Activated CD4-positive, CD25-positive, alpha-beta regulatory T cell (primary cell): ENCODE results near the gene MRPS7.

ENCODE experiments used
- DNase-seq, 4 experiments: peaks; one replicate each; lab custom pipeline; 2025; lab: John Stamatoyannopoulos, UW

The MRPS7 gene

DNA sequence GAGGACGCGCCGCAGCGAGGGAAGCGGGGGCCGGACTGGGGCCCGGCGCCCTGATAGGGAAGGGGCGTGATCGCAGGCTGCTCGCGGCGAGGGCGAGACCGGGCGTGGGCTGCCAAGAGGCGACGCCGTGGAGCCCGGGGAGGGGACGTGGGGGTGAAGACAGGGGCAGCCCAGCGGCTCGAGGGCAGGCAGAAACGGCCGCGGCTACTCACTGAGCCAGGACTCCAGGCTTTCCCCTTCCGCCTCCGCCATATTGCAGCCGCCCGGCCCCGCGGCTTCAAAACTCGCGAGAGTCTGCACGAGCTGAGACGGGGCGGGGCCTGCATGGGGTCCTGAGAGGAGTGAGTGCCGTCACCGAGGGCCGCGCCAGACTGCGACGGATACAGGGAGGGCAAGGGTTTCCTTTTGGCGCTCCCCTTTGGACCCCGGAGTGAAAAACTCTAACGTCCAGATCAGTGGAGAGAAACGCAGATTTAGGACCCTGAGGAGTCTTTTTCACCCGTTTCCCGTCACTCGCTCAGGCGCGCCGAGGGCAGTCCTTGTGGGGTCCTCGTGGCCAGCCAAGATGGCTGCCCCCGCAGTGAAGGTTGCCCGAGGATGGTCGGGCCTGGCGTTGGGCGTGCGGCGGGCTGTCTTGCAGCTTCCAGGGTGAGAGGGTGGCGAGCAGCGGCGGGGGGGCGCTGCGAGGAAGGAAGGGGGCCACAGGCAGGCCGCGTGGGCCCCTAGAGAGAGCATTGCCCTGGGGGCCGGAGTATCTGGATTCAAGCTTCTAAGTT, at the start of gene MRPS7, which contains the start of gene GGA3:
Gene MRPS7 (plus strand): TSS at position 544 of the 776 bp plus-strand sequence. CDS start 22 bp downstream, at position 566.
Gene GGA3 (minus strand): TSS at position 271 of the 776 bp plus-strand sequence. CDS start 19 bp downstream, at position 252.
- DNase-seq, result peak; percentile 92 to 95 (median 94)

DNA sequence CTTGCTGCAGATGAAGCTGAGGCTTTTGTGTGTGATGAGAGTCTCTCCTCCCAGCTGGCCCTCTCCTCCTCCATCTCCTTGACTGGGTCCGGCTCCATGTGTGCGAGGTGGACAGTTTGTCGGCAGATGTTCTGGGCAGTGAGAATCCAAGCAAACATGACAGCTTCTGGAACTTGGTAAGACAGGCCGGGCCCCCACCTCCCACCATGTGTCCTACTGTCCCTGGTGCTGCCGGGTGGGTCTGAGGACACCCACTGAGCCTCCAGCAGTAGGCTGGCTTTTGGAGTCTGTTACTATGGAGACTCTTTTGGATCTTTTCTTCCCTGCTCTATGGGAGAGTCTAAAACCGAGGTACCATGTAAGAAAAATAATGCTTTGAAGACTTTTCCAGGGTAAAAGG, 43.5 kb upstream of the MRPS7 start:
- DNase-seq, result no peak

DNA sequence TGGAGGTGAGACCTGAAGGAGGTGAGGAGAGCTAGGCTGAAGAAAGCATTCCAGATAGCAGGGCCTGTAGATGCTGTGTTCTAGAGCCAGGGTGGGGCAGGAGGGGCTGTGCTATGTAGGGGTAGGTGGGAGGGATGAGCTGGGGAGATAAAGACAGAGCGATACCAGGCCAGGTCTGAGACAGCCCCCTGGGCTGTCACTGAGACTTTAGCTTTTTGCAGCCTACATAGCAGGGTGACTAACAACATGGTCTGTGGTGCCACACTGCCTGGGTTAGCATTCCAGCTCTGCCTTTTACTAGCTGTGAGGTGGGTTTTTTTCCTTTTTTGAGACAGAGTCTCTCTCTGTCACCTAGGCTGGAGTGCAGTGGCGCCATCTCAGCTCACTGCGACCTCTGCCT, 41.9 kb upstream of the MRPS7 start:
- no peak for DNase-seq

DNA sequence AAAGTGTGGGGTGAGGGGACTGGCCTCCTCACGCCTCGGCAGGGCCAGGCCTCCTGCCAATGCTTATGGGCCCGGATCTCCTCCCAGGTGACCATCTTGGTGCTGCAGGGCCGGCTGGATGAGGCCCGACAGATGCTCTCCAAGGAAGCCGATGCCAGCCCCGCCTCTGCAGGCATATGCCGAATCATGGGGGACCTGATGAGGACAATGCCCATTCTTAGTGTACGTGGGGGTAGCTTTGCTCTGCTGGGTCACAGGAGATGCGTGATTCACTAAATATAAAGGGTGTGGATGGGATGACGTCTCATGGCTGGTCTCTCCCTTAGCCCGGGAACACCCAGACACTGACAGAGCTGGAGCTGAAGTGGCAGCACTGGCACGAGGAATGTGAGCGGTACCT, 36.7 kb upstream of the MRPS7 start:
- no peak for DNase-seq

DNA sequence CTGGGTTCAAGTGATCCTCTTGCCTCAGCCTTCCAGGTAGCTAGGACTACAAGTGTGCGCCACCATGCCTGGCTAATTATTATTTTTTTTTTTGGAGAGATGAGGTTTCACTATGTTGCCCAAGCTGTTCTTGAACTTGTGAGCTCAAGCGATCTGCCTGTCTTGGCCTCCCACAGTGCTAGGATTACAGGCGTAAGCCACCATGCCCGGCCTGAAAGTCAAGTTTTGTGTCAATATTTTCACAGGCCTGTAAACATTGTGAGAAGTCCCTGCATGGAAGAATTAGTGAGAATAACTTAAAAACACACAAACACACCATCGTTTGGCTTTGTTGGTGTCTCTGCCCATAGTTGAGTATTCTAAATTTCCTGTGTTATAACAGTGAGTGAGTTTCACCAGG, 34.0 kb upstream of the MRPS7 start:
- DNase-seq, result no peak

DNA sequence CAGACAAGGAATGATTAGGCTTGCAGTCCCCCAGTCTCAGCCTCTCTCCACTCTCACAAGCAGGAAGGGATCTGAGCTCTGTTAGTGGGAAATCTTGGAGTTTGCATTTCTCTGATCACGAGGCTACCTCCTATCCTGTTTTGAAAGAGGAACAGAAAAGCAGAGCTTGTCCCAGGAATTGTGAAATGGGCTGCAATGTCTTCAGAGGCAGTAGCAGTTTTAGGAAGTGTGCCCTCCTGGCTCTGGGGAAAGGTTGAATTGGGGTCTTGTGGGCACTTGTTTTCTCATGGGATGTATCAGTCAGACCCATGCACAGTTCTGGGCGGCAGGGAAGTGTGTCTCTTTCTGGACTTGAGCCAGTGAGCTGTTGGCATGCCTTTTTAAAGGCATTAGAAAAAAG, 33.4 kb upstream of the MRPS7 start:
- DNase-seq, result no peak

DNA sequence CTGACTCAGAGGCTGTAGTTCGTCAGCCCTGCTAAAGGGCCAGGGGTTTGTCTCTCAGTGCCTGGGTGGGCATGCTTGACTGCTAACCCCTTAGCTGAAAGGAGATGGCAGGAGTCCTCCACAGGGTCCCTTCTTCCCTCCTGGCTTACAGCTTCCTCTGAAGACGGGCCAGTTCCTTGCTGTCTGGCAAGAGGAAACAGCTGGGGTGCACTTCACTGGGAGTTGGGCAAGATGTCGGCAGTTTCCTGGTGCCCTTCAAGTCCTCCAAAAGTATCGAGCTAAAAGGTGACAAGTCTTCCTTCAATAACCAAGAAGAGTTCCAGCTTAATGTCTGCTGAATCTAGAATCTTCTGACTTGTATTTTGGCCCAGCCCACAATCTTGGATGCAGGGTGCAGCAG, 32.8 kb upstream of the MRPS7 start:
- DNase-seq, result no peak

DNA sequence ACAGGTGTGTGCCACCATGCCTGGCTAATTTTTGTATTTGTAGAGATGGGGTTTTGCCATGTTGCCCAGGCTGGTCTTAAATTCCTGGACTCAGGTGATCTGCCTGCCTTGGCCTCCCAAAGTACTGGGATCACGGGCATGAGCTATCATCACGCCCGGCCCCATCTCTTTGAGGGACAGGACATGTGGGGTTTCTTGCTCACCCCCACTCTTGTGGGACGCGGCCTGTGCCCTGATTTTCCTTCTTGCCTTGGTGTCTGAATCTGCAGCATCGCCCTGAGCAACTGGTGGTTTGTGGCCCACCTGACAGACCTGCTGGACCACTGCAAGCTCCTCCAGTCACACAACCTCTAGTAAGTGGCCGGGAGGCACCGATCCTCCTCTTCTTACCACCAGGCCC, 30.6 kb upstream of the MRPS7 start:
- DNase-seq, result no peak

DNA sequence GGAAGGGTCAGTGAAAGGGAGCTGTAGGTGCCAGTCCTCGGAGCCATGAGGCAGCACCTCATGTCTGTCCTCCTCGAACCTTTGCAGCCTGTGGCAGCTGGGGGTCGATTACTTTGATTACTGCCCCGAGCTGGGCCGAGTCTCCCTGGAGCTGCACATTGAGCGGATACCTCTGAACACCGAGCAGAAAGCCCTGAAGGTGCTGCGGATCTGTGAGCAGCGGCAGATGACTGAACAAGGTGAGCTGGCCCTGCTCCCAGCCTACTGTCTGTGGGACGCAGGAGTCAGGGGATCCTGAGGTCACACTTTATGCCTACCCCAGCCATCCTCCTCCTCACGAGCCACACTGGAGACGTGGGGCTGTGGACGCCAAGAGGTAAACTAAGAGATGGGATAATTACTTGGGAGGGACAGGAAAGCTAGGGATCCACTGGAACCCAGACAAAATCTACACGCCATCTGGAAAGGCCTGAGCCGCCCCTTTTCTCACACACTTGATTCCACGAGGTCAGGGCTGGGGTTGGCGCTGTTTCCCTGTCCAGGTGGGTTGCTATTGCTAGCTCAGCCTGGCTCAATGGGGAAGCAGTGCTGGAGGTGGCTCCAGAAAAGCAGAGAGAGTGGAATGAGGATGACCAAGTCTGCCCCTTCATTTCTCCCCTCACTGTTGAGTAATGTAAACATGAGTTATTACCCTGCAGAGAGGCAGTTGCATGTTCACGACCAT, 29.8 kb upstream of the MRPS7 start:
- DNase-seq, result no peak

DNA sequence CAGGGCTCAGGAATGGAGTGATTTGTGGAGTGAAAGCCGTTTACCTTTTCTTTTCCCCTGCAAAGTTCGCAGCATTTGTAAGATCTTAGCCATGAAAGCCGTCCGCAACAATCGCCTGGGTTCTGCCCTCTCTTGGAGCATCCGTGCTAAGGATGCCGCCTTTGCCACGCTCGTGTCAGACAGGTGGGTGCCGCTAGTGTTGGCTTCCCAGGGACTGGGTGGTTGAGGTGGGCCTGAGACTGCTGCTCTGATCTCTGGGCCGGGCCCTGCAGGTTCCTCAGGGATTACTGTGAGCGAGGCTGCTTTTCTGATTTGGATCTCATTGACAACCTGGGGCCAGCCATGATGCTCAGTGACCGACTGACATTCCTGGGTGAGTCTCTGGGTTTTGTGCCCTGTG, 28.9 kb upstream of the MRPS7 start:
- no peak for DNase-seq

DNA sequence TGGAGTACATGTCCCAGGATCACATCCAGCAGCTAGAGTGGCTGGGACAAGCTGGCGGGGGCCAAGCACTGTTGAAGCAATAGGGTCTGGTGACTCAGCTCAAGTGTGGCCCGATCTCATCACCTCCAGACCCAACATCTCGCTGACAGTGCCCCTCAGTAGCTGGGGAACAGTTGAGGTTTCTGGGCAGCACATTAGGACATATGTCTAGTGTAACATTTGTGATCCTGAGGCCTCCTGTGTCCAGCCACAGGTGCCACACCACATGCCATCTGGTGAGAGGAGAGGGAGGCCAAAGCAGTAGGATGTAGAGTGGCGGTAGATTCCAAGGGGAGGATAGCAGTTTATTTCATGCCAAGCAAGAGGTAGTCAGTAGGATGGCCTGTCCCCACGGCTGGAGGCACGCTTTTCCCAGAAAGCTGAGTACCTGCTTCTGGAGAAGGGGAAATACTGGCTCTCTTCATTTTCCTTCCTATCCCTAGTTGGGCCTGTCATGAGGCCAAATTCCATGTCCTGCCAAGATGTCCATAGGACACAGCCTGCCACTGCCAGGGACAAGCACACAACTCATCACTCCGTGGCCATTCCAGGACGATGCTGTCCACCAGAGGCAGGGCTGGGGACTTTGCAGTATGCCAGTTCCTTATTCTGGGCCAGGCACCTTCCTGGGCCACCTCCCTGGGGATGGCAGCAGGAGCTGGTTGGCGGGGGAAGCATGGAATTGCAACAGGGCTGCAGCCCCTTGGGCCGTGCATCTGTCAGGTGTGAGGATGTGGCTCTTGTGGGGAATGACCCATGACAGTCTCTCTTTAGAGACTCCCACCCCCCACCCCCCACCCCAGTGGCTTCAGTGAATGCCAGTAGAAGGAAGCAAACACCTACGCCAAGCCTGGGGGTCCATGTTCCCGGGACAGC, 24.3 kb upstream of the MRPS7 start:
- DNase-seq, result no peak

DNA sequence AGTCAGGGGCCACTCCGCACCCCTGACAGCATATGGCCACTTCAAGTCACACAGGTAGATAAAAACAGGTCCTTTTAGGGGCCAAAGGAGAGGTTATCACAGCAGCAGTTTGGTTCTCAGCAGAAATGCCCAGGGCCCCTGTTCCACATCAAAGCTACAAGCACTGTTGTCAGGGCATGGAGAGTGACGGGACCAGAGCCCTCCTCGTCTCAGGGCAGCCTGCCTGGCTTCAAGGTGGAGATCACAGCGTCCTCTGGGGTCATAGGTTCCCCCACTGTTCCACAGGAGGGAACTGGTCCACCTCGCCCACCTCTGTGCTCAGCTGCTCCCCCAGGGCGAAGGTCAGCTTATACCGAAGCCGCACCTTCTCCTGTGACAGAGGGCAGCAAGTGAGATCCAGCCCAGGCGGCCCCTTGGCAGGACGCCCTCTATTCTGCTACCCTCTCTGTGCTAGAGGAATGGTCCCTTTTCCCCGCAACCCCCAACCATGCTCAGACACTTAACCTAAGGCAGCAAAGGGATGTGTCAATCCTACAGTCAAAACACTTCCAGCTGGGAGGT, 23.6 kb upstream of the MRPS7 start:
- no peak for DNase-seq

DNA sequence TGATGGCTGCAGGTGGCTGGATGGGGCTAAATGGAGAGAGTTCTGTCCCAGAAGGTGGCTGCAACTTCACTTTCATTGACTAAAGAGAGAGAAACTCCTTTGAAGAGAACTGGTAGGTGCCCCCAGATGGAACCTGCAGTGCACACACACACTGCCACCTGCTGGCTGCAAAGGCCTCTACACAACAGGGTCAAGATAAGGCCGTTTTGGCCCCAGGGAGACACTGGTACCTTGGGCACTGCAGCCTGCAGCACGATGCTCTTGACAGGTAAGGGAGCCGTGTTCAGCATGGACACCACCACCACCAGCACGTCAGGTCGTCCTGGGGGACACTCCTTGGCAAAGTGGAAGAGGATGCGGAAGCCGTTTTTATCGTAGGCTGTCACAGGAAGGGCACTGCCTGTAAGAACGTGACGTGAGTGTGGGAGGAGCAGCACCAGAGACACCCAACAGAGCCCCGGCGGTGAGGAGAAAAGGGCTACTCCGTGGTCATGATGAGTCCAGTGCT, 22.9 kb upstream of the MRPS7 start:
- DNase-seq, result peak; percentile 19 to 40 (median 36)

DNA sequence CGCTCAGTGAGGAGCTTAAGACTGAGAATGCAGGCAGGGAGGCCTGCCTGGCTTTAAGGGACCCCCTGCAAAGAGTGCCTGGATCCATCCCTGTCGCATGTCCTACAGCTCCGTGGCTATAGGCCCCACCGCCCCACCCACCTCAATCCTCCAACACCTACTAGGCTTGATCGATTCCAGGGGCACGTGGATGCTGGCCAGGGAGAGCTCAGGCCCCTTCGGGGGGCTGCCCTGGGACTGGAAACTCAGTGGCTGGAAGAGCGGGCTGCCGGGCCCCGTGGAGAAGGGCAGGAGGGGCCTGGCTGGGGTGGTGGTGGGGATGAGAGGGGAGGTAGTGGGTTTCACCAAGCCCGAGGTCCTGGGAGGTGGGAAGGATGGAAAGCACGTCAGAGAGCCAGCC, 22.5 kb upstream of the MRPS7 start:
- no peak for DNase-seq

DNA sequence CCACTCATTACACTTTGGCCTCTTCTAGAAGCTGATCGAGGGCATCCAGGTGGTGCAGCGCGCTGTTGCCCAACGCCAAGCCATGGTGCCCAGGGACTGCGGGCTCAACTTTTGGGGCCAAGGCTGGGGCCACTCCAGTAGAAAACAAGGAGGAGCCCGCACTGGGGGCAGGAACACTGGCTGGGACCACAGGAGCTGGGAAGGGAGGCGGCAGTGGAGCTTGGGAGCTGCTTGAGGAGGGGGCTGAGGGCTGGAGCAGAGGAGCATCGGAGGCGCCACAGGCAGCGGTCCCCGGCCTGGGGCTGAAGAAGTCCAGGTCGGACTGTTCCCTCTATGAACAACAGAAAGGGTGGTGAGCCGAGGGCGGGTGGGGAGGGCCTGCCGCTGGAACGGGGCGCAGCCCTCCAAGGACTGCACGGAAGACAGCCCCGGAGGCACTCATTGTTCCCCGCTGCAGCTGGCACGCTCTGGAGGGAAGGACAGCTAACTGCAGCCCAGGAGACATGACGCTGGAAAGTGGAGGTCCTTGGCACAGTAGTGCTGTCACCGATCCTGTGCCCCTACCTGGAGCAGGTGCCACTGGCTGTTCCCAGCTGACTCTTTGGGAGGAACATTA, 21.8 kb upstream of the MRPS7 start:
- no peak for DNase-seq

DNA sequence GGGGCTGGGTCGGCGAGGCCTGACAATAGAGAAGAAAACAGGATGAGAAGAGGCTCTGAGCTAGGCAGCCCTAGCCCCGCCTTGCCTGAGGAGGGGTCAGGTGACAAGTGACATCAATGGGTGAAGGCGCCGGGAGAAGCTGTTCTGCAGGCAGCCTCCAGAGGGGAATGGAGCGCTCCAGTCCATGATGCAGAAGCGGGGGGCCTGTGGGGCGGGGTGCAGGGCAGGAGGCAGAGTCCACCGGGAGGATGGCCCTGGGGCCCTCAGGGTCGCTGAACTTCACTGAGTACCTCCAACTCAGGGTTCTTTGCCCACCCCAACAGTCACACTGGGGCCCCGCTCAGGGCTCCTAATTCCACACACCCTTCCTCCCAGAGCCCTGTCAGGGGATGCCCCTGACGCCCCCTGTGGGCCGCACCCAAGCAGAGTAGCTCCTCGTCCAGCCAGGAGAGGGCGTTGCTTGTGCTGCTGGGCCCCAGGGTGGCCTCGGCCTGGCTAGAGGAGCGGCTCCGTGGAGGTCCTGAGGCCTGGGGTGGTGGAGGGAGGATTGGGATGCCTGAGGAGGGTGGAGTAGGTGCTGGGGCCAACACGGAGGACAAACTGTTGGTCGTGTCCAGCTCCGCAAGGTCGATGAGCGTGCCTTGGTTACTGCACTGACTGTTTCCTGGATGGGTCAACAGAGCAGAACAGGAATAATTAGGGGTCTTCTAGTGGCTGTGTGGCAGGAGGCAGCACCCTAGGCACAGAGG, 21.1 kb upstream of the MRPS7 start:
- DNase-seq, result peak in 1 of 4 experiments; percentile 18

DNA sequence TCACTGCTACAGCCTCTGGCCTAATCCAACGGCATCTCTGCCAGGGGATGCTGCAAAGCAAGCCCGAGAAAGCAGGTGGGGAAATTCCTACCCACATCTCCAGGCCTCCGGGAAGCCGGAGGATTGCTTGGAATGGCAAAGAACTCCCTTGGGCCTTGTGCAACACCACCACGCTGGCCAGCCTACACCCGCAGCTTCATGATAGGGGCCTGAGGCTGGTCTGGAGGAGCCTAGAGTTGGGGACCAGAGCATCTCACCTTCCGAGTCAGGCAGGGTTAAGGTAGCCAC, 20.6 kb upstream of the MRPS7 start:
- DNase-seq, result no peak

DNA sequence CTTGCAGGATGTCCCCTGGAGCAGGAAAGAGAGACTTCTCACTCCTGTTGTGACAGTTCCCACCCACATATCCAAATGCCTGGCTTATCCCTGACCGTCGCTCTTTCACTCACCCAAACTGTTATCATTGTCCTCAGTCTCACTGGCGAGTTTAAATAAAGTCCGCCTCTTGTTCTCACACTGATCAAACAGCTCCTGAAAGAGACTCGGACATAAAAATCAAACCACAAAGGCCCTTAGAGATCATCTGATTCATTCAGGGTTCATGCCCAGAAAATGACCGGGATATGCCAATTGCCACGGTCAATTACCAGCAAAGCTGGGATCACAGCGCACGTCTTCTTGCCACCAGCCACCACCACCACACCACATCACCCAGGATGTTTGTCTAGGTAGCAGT, 20.2 kb upstream of the MRPS7 start:
- no peak for DNase-seq

DNA sequence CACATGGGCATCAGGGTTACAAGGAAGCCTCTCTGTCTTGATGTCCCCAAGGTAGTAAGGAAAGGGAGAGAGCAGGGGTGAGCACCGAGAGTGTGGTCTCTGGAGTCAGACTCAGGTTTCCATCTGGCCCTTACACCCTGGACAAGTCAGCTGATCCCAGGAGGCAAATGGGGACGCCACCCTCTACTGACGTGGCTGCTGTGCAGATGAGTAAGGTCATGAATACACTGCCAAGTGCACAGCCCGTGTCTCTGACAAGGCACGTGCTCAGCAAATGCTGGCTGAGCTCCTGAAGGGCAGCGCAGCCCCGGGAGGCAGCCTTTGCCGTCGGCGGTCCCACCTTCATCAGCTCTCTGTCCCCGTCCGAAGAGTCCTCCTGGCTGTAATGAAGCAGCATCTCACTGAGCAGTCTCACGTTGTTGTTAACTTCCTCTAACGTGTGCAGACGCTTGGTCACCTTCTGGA, 19.7 kb upstream of the MRPS7 start:
- no peak for DNase-seq

DNA sequence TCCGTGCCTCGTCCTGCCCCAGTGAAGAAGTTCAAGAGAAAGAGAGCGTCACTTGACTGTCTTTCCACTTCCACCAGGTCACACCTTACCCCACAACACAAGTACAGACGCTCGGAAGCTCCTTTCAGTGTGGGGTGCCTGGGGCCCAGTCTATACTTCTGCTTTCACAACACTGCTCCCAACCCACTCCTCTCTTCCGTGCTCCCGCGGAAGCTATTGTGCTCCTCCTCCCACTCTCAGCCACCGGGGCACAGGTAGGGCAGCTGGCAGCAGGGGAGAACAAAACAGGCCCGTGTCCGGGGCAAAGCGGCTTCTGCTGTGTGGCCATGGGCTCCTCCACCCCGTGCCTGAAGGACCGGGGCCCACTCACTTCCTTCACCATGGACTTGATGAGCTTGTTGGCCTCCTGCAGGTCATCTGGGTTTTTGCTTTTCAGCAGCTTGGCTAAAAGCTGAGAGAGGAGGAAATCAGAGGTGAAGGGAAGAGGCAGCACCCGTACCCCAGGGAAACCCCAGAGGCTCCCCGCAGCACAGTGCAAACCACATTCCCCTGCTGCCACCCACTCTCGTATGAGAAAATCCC, 19.1 kb upstream of the MRPS7 start:
- DNase-seq, result no peak
